Loucy (cell line): ENCODE results near the gene C1QL4.

Experiments
- H2AFZ ChIP-seq: fragments of 200-600 bp; sonication (generic); 2 replicates; pipeline ENCODE4 v1.6.0; 2016; ENCODE audit warnings: antibody characterized with exemption, mild to moderate bottlenecking, low read length, moderate library complexity
- H3F3A ChIP-seq: fragments of 200-600 bp; 2 replicates; pipeline ENCODE4 v1.6.0; 2016; ENCODE audit warnings: antibody characterized with exemption, low read depth, mild to moderate bottlenecking
- H3K27me3 ChIP-seq: fragments of 200-600 bp; sonication (generic); 2 replicates; pipeline ENCODE4 v1.6.1; 2014; ENCODE audit warnings: low read length, mild to moderate bottlenecking; ENCODE audit not compliant: insufficient read depth, poor library complexity, severe bottlenecking
- H3K36me3 ChIP-seq: fragments of 200-600 bp; sonication (generic); 2 replicates; pipeline ENCODE4 v1.6.1; 2016; ENCODE audit warnings: low read length; ENCODE audit not compliant: insufficient read depth
- H3K4me1 ChIP-seq: fragments of 200-600 bp; sonication (generic); 2 replicates; pipeline ENCODE4 v1.5.1; 2014; ENCODE audit warnings: low read length, mild to moderate bottlenecking; ENCODE audit not compliant: insufficient read depth, poor library complexity, severe bottlenecking
- H3K4me2 ChIP-seq: fragments of 200-600 bp; sonication (generic); 2 replicates; pipeline ENCODE4 v1.6.0; 2014; ENCODE audit warnings: antibody characterized with exemption, low read length, low read depth, mild to moderate bottlenecking; ENCODE audit not compliant: poor library complexity, severe bottlenecking
- H3K4me3 ChIP-seq: fragments of 200-600 bp; sonication (generic); 2 replicates; pipeline ENCODE4 v1.5.1; 2014; ENCODE audit warnings: low read length, mild to moderate bottlenecking, mixed read lengths; ENCODE audit not compliant: poor library complexity, severe bottlenecking
- H3K79me2 ChIP-seq: fragments of 200-600 bp; sonication (generic); 2 replicates; pipeline ENCODE4 v1.6.1; 2014; ENCODE audit warnings: low read length; ENCODE audit not compliant: insufficient read depth
- H3K9ac ChIP-seq: fragments of 200-600 bp; sonication (generic); 2 replicates; pipeline ENCODE4 v1.6.0; 2014; ENCODE audit warnings: mild to moderate bottlenecking, low read depth, low read length, moderate library complexity; ENCODE audit not compliant: poor library complexity, severe bottlenecking
- H3K9me2 ChIP-seq: fragments of 200-600 bp; sonication (generic); replicated peaks from 2 replicates; pipeline ENCODE4 v1.6.1; 2016; ENCODE audit warnings: low read depth, low read length, mixed read lengths
- H3K9me3 ChIP-seq: fragments of 200-600 bp; sonication (generic); 2 replicates; pipeline ENCODE4 v1.6.1; 2014; ENCODE audit warnings: mild to moderate bottlenecking, antibody characterized with exemption, low read length, low read depth; ENCODE audit not compliant: insufficient read depth
- H4K20me1 ChIP-seq: fragments of 200-600 bp; sonication (generic); 2 replicates; pipeline ENCODE4 v1.6.0; 2014; ENCODE audit warnings: antibody characterized with exemption, low read length, mild to moderate bottlenecking; ENCODE audit not compliant: insufficient read depth, poor library complexity, severe bottlenecking
- EZH2phosphoT487 ChIP-seq: fragments of 200-600 bp; IDR thresholded peaks from 2 replicates; pipeline ENCODE4 v1.6.1; 2018; ENCODE audit warnings: antibody characterized with exemption, mild to moderate bottlenecking, moderate library complexity, borderline replicate concordance
- TF ChIP-seq, protein P1 (sequence below): fragments of 200-600 bp; sonication (generic); conservative IDR thresholded peaks from 2 replicates; pipeline ENCODE4 v1.5.1; 2014; ENCODE audit warnings: mild to moderate bottlenecking, antibody characterized with exemption, low read length

Gene C1QL4

DNA sequence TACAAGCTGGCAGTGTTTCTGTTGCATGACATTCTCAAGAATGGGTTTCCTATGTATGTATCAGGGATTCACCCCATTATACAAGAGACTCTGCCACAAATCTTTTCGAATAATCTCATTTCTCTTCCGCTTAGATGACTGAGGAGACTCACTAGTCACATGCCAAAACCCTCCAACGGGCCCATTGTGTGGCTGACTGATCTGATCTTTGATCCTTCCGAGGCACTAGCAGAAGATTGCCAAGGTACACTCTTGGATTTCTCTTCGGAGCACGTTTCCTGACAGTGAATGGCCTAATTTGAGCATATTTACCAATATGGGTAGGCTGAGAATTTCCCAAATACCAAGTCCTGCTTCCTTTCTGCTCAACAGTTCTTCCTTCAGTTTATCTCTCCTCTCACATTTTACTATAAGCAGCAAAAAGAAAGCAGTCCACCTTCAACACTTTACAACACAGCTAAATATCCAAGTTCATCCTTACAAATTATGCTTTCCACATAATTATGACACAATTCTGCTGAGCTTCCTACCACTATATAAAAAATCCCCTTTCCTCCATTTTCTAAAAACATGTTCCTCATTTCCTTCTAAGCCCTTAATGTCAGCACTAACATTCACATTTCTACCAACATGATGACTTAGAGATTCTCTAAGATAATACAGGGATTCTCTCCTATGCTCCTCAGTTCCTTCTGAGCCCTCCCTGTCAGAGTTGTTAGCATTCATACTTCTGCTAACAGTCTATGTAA lies 31.1 kb downstream of the C1QL4 start:
- Histone ChIP-seq H3K79me2 (no peaks in the 10 kb centered on the region), H3K27me3 (no peaks in the 10 kb centered on the region), H3K4me1 (peaks cover 7% of the 10 kb centered on the region), H3K9ac (no peak overlapping the region), H3F3A (no peaks in the 10 kb centered on the region; the same call in 1 of the 2 replicates), H3K36me3 (no peaks in the 10 kb centered on the region), H3K9me3 (no peaks in the 10 kb centered on the region), H3K9me2 (no peaks in the 10 kb centered on the region), H3K4me3 (no peak overlapping the region), H3K4me2 (no peak overlapping the region), H4K20me1 (no peaks in the 10 kb centered on the region), H2AFZ (no peak overlapping the region)
- TF ChIP-seq, protein P1, sequence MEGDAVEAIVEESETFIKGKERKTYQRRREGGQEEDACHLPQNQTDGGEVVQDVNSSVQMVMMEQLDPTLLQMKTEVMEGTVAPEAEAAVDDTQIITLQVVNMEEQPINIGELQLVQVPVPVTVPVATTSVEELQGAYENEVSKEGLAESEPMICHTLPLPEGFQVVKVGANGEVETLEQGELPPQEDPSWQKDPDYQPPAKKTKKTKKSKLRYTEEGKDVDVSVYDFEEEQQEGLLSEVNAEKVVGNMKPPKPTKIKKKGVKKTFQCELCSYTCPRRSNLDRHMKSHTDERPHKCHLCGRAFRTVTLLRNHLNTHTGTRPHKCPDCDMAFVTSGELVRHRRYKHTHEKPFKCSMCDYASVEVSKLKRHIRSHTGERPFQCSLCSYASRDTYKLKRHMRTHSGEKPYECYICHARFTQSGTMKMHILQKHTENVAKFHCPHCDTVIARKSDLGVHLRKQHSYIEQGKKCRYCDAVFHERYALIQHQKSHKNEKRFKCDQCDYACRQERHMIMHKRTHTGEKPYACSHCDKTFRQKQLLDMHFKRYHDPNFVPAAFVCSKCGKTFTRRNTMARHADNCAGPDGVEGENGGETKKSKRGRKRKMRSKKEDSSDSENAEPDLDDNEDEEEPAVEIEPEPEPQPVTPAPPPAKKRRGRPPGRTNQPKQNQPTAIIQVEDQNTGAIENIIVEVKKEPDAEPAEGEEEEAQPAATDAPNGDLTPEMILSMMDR: no peak
- TF ChIP-seq EZH2phosphoT487: no peak

DNA sequence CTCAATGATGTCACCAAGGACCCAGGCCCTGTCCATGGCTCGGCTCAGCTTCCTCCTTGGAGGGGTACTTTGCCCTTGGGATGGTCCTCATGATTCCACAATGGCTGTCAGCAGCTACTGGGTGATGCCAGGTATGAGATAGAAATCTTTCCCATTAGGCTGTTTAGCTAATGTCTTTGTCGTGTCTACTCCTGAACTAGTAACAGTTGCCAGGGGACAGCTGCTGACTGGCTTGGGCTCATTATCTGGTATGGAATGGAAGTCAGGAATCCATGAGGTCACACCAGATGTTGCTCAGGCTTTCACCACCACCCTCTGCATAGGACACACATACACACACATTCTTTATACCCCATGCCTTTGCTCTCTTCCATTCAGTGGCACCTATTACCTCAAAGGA lies 32.8 kb downstream of the C1QL4 start:
- Histone ChIP-seq H3F3A (no peaks in the 10 kb centered on the region), H3K79me2 (no peaks in the 10 kb centered on the region), H2AFZ (no peak overlapping the region), H3K4me2 (no peak overlapping the region), H4K20me1 (no peaks in the 10 kb centered on the region), H3K4me3 (no peak overlapping the region), H3K4me1 (peaks cover 7% of the 10 kb centered on the region), H3K9me2 (no peaks in the 10 kb centered on the region), H3K36me3 (no peaks in the 10 kb centered on the region), H3K9ac (no peak overlapping the region), H3K27me3 (no peaks in the 10 kb centered on the region), H3K9me3 (no peaks in the 10 kb centered on the region)
- no peak for TF ChIP-seq EZH2phosphoT487
- TF ChIP-seq, protein P1: no peak

DNA sequence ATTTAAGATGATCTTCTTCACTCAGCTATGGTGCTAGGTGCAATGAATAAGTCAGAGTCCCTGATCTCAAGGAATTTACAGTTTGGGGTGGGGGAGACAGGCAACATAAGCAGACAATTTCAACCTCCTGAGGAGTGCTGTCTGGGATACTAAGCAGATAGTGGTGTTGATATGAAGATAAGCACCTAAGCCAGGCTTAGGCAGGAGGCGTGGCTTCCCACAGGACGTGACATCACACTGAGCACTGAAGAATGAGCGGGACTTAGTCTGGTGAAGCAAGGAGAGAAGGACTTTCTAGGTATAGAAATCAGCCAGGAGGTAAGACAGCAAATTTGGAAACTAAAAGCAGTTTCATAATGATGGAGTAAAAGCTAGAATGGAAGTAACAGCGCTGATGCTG lies 35.2 kb downstream of the C1QL4 start:
- no peak overlapping the region for H3K9ac ChIP-seq
- H3K36me3 ChIP-seq: no peaks in the 10 kb centered on the region
- no peaks in the 10 kb centered on the region for H3F3A ChIP-seq
- TF ChIP-seq, protein P1: no peak
- no peak for TF ChIP-seq EZH2phosphoT487
- H3K4me2 ChIP-seq: peak overlapping the region; percentile 30
- no peak overlapping the region for H3K4me3 ChIP-seq
- H4K20me1 ChIP-seq: no peaks in the 10 kb centered on the region
- H3K79me2 ChIP-seq: no peaks in the 10 kb centered on the region
- peak overlapping the region; percentile 67 for H2AFZ ChIP-seq
- no peaks in the 10 kb centered on the region for H3K9me3 ChIP-seq
- H3K4me1 ChIP-seq: peaks cover 7% of the 10 kb centered on the region
- no peaks in the 10 kb centered on the region for H3K27me3 ChIP-seq
- H3K9me2 ChIP-seq: no peaks in the 10 kb centered on the region
